ENCODE measurements around the gene C9orf40. TPM values are rescaled to one million over a fixed set of nuclear protein-coding genes. Genes with fewer than 3 reads are reported as not detected.
A peak's percentile ranks its signal among the peaks of the same experiment; 100 is the strongest.

C9orf40 gene
- total RNA-seq, 1 experiment from 2014 or later: 29.2 TPM

DNA sequence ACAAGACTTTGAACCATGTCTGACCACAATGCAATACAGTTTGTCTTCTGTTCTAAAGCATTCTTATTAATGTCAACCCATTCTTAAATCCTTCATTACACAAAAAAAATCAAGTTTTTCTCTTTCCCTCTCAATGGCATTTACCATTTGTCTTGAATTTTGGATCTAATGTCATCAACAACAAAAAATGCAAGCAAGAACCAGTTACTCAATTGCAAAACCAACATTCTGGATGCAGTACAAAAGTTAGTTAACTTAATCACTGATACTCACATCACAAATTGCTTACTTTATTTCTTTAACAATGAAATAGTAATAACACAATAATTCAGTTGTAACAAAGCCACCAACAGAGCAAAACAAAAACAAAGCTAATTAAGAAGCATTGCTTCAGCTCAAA, 6.0 kb downstream of the C9orf40 start:
- no peak for DNase-seq (ENCODE audit: low spot score)
- in situ Hi-C loops (cut with HindIII; ENCODE audit: low sequenced_read_pairs): no loop called here

DNA sequence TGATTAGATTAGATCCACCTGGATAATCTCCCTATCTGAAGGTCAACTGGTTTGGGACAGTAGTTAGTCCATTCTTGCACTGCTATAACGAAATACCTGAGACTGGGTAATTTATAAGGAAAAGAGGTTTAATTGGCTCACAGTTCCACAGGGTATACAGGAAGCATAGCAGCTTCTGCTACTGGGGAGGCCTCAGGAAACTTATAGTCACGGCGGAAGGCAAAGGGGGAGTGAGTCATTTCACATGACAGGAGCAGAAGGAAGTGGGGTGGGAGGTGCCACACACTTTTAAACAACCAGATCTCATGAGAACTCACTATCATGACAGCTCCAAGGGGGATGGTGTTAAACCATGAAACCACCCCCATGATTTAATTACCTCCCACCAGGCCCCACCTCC, 9.9 kb downstream of the C9orf40 start:
- in situ Hi-C loops (cut with HindIII; ENCODE audit: low sequenced_read_pairs): no loop called here
- DNase-seq (ENCODE audit: low spot score): no peak

DNA sequence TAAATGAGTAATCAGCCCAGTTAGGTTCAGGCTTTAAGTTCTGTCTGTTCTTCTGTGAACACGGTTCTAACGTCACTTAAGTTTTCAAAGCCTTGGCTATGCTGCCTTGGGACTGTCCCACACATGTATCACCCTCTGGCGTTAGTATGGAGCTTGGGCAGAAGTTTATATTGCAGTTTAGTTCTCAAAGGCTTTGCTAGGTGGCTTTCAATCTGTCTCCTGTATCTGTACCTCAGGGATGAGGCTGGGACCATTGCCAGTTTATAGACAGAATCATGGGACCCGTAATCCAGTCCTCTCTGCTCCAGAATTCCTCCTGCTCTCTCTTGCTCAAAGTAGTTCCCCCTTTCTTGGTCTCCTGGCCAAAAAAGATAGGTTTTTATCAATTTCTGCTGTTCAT, 12.1 kb downstream of the C9orf40 start:
- in situ Hi-C loops (cut with HindIII; ENCODE audit: low sequenced_read_pairs): no loop called here
- DNase-seq (ENCODE audit: low spot score): peak; percentile 23

DNA sequence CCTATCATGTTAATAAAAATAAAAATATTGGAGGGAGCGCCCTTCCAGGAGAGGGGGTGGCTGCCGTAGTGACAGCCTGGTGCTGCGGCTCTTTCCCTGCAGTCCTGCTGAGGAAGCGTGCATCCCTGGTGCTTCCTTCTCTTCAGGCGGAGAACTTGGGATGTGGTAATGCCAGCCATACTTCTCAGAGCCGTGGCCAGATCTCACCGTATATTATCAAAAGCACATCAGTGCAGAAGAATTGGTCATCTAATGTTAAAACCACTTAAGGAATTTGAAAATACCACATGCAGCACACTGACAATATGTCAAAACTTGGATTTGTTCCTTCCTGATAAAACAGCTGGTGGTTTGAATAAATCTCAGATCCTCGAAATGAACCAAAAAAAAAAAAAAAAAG, 17.7 kb downstream of the C9orf40 start:
- in situ Hi-C loops (cut with HindIII; ENCODE audit: low sequenced_read_pairs): no loop called here
- DNase-seq (ENCODE audit: low spot score): no peak

DNA sequence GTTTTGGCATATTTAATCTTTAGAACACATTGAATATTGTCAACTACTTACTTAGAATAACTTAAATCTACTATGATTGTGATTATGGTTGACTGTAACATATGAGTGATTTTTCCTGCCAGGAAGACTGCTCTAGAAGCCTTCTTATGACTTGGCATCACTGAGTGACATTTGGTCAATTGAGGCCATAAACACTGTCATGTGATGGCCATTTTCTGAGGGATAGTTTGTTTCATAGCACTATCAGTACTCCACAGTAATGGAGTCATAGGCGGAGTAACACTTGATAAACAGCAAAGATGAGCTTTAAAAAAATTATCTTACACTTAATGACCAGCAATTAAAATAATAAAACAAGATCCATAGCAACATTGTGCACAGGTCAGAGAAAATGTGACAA, 31.0 kb downstream of the C9orf40 start:
- in situ Hi-C loops (cut with HindIII; ENCODE audit: low sequenced_read_pairs): no loop called here
- DNase-seq (ENCODE audit: low spot score): no peak

DNA sequence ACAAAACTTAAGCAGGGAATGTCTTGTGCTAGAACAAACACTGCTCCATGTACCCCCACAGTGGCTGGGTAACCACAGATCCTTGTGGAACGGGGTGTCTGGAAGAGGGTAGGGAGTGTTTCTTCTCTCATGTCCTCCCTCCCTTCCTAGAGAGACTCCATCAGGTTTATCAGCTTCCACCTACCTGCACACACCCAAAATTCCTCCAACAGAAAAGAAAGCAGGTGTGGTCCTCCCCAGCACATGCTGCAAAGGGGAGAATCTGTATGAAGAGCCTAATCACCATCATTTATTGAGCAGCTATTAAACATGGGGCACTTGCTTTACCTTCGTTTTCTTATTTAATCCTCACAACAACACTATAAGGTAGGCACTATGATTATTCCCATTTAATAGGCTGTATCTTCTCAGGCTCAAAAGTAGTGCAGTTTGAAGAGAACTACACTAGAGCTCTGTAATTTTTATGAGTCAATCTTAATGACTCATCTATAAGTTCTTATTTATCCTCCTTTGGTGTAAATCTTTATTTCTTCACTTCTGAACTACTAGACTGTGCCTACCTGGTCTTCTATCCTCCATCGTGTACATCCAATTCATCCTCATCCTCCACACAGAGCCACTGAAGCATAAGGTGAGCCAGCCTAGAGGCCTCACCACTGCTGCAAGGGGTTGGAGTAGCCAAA, 31.6 kb downstream of the C9orf40 start:
- in situ Hi-C loops (cut with HindIII; ENCODE audit: low sequenced_read_pairs): no loop called here
- DNase-seq (ENCODE audit: low spot score): no peak

DNA sequence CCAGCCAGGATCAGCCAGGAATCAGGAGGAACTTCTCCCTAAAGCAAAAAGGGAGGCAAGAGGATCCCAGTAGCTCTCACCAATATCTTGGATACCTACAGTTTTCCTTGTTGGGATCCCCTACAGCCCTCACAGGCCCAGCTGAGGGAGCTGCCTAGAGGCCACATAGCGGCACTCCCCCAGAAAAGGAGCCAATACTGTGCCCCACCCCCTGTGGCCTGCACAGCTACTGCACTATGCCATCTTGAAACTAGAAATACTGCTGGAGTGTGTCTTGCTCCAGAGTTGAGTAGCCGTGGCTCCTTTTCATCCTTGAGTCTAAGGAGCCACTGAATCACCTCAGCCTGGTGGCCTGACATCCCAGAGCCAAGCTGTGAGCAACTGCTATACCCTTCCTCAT, 42.7 kb downstream of the C9orf40 start:
- in situ Hi-C loops (cut with HindIII; ENCODE audit: low sequenced_read_pairs): no loop called here

DNA sequence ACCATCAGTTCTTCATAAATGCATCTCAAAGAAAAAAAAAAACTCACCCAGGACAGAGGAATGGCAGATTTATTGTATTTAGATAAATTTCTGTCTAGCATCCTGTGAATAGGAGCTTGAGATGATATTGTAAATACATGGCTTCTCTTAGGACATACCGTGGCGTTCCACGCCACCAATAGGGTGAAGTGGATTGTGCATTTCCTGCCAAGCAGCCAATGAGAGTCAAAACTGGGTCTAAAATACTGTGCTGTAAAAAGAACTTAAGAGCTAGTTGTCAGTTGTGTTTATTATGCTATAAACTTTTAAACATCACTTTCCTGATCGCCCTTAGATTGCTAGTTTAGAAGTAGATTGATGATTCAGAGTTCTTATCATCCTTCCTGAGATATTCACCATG, 44.0 kb downstream of the C9orf40 start:
- no peak for DNase-seq (ENCODE audit: low spot score)
- in situ Hi-C loops (cut with HindIII; ENCODE audit: low sequenced_read_pairs): no loop called here

More for the DNA sequence above, 42.7 kb downstream of the C9orf40 start:
- no peak for DNase-seq (ENCODE audit: low spot score)

DNA sequence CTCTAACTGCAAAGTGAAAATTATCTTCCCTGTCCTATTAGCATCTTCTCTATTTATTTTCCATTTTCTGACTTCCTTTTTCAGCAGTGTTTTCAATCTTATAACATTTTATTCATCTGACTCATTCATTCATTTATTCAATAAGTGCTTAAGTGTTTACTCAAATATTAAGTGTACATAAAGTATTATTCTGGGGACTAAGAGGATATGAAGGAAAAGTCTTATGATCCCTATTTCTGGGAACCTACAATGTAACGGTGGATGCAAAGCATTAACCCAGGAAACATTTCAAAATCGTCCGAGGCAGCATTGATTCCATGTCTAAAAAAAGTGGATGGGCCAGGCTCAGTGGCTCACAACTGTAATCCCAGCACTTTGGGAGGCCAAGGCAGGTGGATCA, 45.6 kb downstream of the C9orf40 start:
- in situ Hi-C loops (cut with HindIII; ENCODE audit: low sequenced_read_pairs): no loop called here
- DNase-seq (ENCODE audit: low spot score): no peak

DNA sequence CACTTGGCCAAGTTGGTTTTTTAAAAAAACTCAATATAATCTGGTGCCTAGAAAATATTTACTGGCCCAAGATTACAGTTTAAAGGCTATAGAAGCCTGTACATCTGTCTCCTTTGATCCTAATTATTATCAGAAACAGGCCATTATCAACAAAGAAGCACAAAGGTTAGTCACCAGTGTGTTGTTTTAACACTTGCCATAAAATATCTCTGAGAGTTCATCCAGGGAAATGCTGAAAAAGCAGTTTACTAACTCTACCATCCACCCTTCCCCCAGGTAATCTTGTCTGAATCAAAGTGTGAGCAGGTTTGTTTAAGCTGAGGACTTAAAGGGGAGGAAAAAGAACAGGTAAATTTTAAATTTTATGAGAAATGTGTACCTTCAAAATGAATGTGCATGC, 51.7 kb downstream of the C9orf40 start:
- in situ Hi-C loops (cut with HindIII; ENCODE audit: low sequenced_read_pairs): no loop called here
- no peak for DNase-seq (ENCODE audit: low spot score)

Other genes starting within 250 kb of the C9orf40 start
- gene TRPM6, start 65.0 kb downstream of the C9orf40 start, total RNA-seq (2014; rRNA removed; shearing (Covaris generic)): not detected in 2 replicates
- gene CARNMT1, start 75.4 kb upstream of the C9orf40 start, total RNA-seq (2014; rRNA removed; shearing (Covaris generic)): 27.7 and 60.4 TPM in 2 replicates
- gene NMRK1, start 135.2 kb upstream of the C9orf40 start, total RNA-seq (2014; rRNA removed; shearing (Covaris generic)): 2.7 and 7.4 TPM in 2 replicates
- 10.0 and 14.0 TPM in 2 replicates for gene OSTF1, start 135.6 kb upstream of the C9orf40 start, total RNA-seq (2014; rRNA removed; shearing (Covaris generic))

Measured in G401 (cell line).